SH-SY5Y (cell line): Measurements from ENCODE around the gene CARS1.

ENCODE experiments used
- GATA2 ChIP-seq: IDR thresholded peaks from 2 replicates; pipeline ENCODE4 v1.6.1; 2011; ENCODE audit warnings: mild to moderate bottlenecking, low read depth, low read length
- GATA3 ChIP-seq: IDR thresholded peaks from 2 replicates; pipeline ENCODE4 v1.6.1; 2011; ENCODE audit warnings: low read depth, mild to moderate bottlenecking, low read length, moderate library complexity

DNA sequence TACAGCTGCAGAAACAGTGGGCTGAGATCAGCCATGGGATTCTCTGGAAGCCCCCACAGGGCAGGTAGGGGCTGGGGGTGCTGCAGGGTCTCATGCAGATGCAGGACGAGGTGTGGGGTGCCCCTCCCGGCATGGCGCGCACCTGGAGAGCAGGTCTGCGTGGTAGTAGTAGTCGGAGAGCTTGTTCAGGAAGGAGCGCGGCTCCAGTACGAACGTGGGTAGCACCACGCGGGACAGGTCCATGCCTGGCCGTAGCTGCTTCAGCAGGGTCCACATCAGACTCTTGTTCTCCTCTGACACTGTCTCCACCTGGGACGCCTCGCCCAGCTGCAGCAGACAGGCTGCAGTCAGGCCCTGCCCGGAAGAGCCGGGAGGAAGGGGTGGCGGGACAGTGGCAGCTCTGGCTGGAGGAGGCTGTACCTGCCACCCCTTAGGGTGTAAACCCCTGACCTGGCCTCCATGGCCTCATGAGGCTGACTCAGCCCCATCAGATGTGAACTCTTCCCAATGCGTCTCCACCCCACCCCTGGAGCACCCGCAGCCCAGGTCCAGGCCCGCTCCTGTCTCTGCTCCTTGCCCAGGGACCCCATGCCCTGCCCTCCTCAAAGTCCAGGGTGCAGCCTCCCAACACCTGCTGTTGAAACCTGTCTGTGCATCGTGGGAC, 47.0 kb upstream of the CARS1 start:
- TF ChIP-seq GATA3 = no peak
- no peak for TF ChIP-seq GATA2
